HEK293 (cell line): ENCODE data around the gene LRRC70.

Experiments
- CTCF ChIP-seq: fragments of 450-650 bp; formaldehyde crosslinking; IDR thresholded peaks from 2 replicates; pipeline ENCODE4 v1.5.1; 2016; ENCODE audit warnings: missing biosample characterization, missing genetic modification characterization
- ZBTB7A ChIP-seq: fragments of 450-650 bp; formaldehyde crosslinking; IDR thresholded peaks from 2 replicates; pipeline ENCODE4 v1.5.1; 2016; ENCODE audit warnings: low read depth, missing biosample characterization, missing genetic modification characterization
- ZBTB8A ChIP-seq: fragments of 450-650 bp; formaldehyde crosslinking; IDR thresholded peaks from 2 replicates; pipeline ENCODE4 v1.5.1; 2016; ENCODE audit warnings: missing biosample characterization, missing genetic modification characterization
- ZNF704 ChIP-seq: fragments of 450-650 bp; formaldehyde crosslinking; IDR thresholded peaks from 2 replicates; pipeline ENCODE4 v1.5.1; 2016; ENCODE audit warnings: missing biosample characterization, missing genetic modification characterization

- TF ChIP-seq ZBTB7A (tag by site-specific recombination) (no peak), CTCF (tag by site-specific recombination) (no peak), ZNF704 (no peak), ZBTB8A (no peak)
Measured at GRCh38 chr5:62579761-62580160, 1.1 kb downstream of the LRRC70 start.
